CD14-positive monocyte (primary cell): ENCODE results near the gene EP400. TPM values are rescaled to one million over a fixed set of nuclear protein-coding genes. Genes with fewer than 3 reads are reported as not detected.
A peak's percentile ranks its signal among the peaks of the same experiment; 100 is the strongest.

Source experiments
- DNase-seq, 3 donors: peaks; one replicate each; pipeline ENCODE4 v3.0.0-alpha.2; 2011 to 2022
- H2AFZ ChIP-seq: 2 replicates; pipeline ENCODE4 v1.6.0; 2012; ENCODE audit warnings: mild to moderate bottlenecking, low read depth, low read length, inconsistent platforms; ENCODE audit not compliant: insufficient read depth, poor library complexity, severe bottlenecking
- H3K27ac ChIP-seq, 2 donors: 1 replicate in 1 of 2; 2 replicates in 1 of 2; pipeline ENCODE4 v1.5.1; 2012 to 2013; ENCODE audit warnings: low read length in 2 of 2, control low read depth in 1 of 2, inconsistent platforms in 1 of 2, low read depth in 1 of 2, mild to moderate bottlenecking in 1 of 2
- H3K27me3 ChIP-seq, 2 donors: one replicate each; pipeline versions ENCODE4 v1.6.0 to v1.6.1; 2011 to 2013; ENCODE audit warnings: low read length in 2 of 2; ENCODE audit not compliant: control insufficient read depth in 2 of 2, insufficient read depth in 2 of 2
- H3K36me3 ChIP-seq, 2 donors: replicated peaks in 1 of 2; 1 replicate in 1 of 2; 2 replicates in 1 of 2; pipeline versions ENCODE4 v1.5.1 to v1.6.1; 2012 to 2013; ENCODE audit warnings: low read length in 2 of 2, control low read depth in 1 of 2, inconsistent platforms in 1 of 2, mild to moderate bottlenecking in 1 of 2; ENCODE audit not compliant: insufficient read depth in 2 of 2, control insufficient read depth in 1 of 2
- H3K4me1 ChIP-seq, 2 donors: 1 replicate in 1 of 2; 2 replicates in 1 of 2; pipeline versions ENCODE4 v1.5.1 to v1.6.1; 2012 to 2013; ENCODE audit warnings: low read length in 2 of 2, control low read depth in 1 of 2, inconsistent platforms in 1 of 2, mild to moderate bottlenecking in 1 of 2, moderate library complexity in 1 of 2; ENCODE audit not compliant: insufficient read depth in 2 of 2, control insufficient read depth in 1 of 2
- H3K4me2 ChIP-seq: replicated peaks from 2 replicates; pipeline ENCODE3; 2012; ENCODE audit warnings: low read length, moderate library complexity, mild to moderate bottlenecking; ENCODE audit not compliant: poor library complexity, severe bottlenecking; ENCODE audit errors: extremely low read depth
- H3K4me3 ChIP-seq, 3 experiments: fragments of 200-600 bp in 1 of 3; sonication (generic) in 1 of 3; replicated peaks in 1 of 3; 1 replicate in 2 of 3; 2 replicates in 1 of 3; pipeline ENCODE4 v1.5.1; 2011 to 2013; ENCODE audit warnings: low read length in 3 of 3, mild to moderate bottlenecking in 3 of 3, control low read depth in 2 of 3, low read depth in 2 of 3, inconsistent platforms in 1 of 3, moderate library complexity in 1 of 3
- H3K79me2 ChIP-seq: 2 replicates; pipeline ENCODE4 v1.6.0; 2012; ENCODE audit warnings: mild to moderate bottlenecking, control low read depth, inconsistent platforms, low read length, moderate library complexity; ENCODE audit not compliant: insufficient read depth
- H3K9ac ChIP-seq: 2 replicates; pipeline ENCODE4 v1.6.0; 2017; ENCODE audit warnings: low read length, mild to moderate bottlenecking; ENCODE audit not compliant: insufficient read depth, poor library complexity, severe bottlenecking
- H3K9me3 ChIP-seq, 2 donors: replicated peaks in 1 of 2; 1 replicate in 1 of 2; 2 replicates in 1 of 2; pipeline versions ENCODE4 v1.5.1 to v1.6.1; 2012 to 2013; ENCODE audit warnings: low read length in 2 of 2, control low read depth in 1 of 2; ENCODE audit not compliant: control insufficient read depth in 1 of 2, insufficient read depth in 1 of 2
- H4K20me1 ChIP-seq: 2 replicates; pipeline ENCODE4 v1.6.0; 2012; ENCODE audit warnings: mild to moderate bottlenecking, low read length, control low read depth, moderate library complexity; ENCODE audit not compliant: insufficient read depth
- H3K27ac Mint-ChIP-seq, 7 donors: one replicate each; pipeline ENCODE4 v1.8.0; 2020; ENCODE audit warnings: mild to moderate bottlenecking in 7 of 7, mixed read lengths in 7 of 7, moderate library complexity in 6 of 7, inconsistent platforms in 2 of 7
- H3K27me3 Mint-ChIP-seq, 3 donors: one replicate each; pipeline ENCODE4 v1.8.0; 2021 to 2022; ENCODE audit warnings: low read depth in 3 of 3, mild to moderate bottlenecking in 3 of 3, mixed read lengths in 3 of 3, moderate library complexity in 3 of 3, inconsistent platforms in 1 of 3
- H3K36me3 Mint-ChIP-seq, 2 donors: one replicate each; pipeline ENCODE4 v1.8.0; 2020; ENCODE audit warnings: mixed read lengths in 2 of 2, inconsistent platforms in 1 of 2, mild to moderate bottlenecking in 1 of 2
- H3K4me1 Mint-ChIP-seq: one replicate; pipeline ENCODE4 v1.8.0; 2020; ENCODE audit warnings: mild to moderate bottlenecking, mixed read lengths
- H3K4me3 Mint-ChIP-seq, 2 donors: one replicate each; pipeline ENCODE4 v1.8.0; 2020; ENCODE audit warnings: mild to moderate bottlenecking in 2 of 2, mixed read lengths in 2 of 2, moderate library complexity in 1 of 2
- H3K9me3 Mint-ChIP-seq, 7 donors: one replicate each; pipeline ENCODE4 v1.8.0; 2020 to 2022; ENCODE audit warnings: mixed read lengths in 7 of 7, mild to moderate bottlenecking in 6 of 7, moderate library complexity in 6 of 7, inconsistent platforms in 2 of 7
- WGBS: methylation state at CpG from one replicate; pipeline ENCODE4 v1.1.5; 2013; ENCODE audit warnings: missing lambda C conversion rate; ENCODE audit not compliant: insufficient coverage; 5-methylcytosine and 5-hydroxymethylcytosine counted together
- intact Hi-C, 2 donors: fragments of 100-400 bp; cut with micrococcal nuclease; formaldehyde crosslinking; loops; one replicate each; pipeline versions ENCODE4 v1.15.0 to v1.15.1; 2023
- polyA plus RNA-seq, 3 donors: library from polyadenylated mRNA; depleted of rRNA in 1 of 3; unstranded in 2 of 3; stranded (reverse) in 1 of 3; fragments of 300-500 nt in 2 of 3; fragments of >200 nt in 1 of 3; fragmentation: Illumina TruSeq in 2 of 3; gene quantifications; 1 replicate in 2 of 3; 2 replicates in 1 of 3; pipeline ENCODE4 v1.2.3, GENCODE V29; 2012 to 2021
- TF ChIP-seq, protein P1 (sequence below): fragments of 200-600 bp; IDR thresholded peaks from one replicate; pipeline ENCODE4 v1.8.0; 2022; ENCODE audit warnings: antibody characterized with exemption, mild to moderate bottlenecking

Gene EP400
- polyA plus RNA-seq, 3 donors = 0.65 to 12.1 (median 0.81) TPM

DNA sequence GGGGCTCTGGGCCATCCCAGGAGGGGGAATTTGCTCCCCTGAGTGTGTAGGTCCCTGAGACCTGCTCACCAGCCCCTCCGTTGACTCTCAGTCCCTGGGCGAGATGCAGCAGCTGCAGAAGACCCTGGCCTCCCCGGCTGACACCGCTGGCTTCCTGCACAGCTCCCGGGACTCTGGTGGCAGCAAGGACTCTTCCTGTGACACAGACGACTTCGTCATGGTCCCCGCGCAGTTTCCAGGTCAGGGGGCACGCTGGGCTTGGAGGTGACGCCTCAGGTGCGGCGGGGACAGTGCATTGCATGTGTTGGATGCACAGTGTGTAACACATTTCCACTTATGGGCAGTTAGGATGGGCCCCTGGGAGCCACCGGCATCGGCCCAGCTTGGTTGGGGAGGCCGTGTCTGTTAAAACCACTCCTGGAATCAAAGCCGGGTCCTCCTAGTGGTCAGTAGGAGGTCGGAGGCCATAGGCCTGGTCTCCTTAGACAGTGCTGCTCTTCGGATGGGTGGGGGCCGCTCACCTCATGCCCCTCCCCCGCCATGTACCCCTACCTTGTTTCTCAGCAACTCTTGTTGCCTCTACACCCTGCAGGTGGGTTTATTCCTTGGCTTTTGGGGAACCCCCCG is 37.8 kb upstream of the EP400 start:
- TF ChIP-seq, protein P1, sequence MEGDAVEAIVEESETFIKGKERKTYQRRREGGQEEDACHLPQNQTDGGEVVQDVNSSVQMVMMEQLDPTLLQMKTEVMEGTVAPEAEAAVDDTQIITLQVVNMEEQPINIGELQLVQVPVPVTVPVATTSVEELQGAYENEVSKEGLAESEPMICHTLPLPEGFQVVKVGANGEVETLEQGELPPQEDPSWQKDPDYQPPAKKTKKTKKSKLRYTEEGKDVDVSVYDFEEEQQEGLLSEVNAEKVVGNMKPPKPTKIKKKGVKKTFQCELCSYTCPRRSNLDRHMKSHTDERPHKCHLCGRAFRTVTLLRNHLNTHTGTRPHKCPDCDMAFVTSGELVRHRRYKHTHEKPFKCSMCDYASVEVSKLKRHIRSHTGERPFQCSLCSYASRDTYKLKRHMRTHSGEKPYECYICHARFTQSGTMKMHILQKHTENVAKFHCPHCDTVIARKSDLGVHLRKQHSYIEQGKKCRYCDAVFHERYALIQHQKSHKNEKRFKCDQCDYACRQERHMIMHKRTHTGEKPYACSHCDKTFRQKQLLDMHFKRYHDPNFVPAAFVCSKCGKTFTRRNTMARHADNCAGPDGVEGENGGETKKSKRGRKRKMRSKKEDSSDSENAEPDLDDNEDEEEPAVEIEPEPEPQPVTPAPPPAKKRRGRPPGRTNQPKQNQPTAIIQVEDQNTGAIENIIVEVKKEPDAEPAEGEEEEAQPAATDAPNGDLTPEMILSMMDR = no peak
- DNase-seq = no peak
- no peak overlapping the region for H2AFZ ChIP-seq
- peaks cover 78 to 98% of the 10 kb centered on the region in 2 donors for H3K36me3 ChIP-seq
- Mint-ChIP-seq H3K4me1 (no peaks in the 10 kb centered on the region), H3K4me3 (no peak overlapping the region), H3K27me3 (peaks cover 0 to 4% (median 0%) of the 10 kb centered on the region in 3 donors), H3K36me3 (peaks cover 59 to 90% of the 10 kb centered on the region in 2 donors), H3K27ac (peak overlapping the region in 1 of 7 donors; percentile 11), H3K9me3 (no peaks in the 10 kb centered on the region)
- intact Hi-C loops = no loop called here
- H4K20me1 ChIP-seq = peaks cover 96% of the 10 kb centered on the region
- no peak overlapping the region for H3K4me3 ChIP-seq
- H3K9me3 ChIP-seq = no peaks in the 10 kb centered on the region
- WGBS = 90% methylated on average over 18 of the region's 22 CpGs
- H3K9ac ChIP-seq = no peak overlapping the region
- no peak overlapping the region for H3K4me2 ChIP-seq
- no peaks in the 10 kb centered on the region for H3K27me3 ChIP-seq
- no peaks in the 10 kb centered on the region for H3K4me1 ChIP-seq
- peak overlapping the region in 1 of 2 donors; percentile 8 for H3K27ac ChIP-seq
- H3K79me2 ChIP-seq = no peaks in the 10 kb centered on the region

DNA sequence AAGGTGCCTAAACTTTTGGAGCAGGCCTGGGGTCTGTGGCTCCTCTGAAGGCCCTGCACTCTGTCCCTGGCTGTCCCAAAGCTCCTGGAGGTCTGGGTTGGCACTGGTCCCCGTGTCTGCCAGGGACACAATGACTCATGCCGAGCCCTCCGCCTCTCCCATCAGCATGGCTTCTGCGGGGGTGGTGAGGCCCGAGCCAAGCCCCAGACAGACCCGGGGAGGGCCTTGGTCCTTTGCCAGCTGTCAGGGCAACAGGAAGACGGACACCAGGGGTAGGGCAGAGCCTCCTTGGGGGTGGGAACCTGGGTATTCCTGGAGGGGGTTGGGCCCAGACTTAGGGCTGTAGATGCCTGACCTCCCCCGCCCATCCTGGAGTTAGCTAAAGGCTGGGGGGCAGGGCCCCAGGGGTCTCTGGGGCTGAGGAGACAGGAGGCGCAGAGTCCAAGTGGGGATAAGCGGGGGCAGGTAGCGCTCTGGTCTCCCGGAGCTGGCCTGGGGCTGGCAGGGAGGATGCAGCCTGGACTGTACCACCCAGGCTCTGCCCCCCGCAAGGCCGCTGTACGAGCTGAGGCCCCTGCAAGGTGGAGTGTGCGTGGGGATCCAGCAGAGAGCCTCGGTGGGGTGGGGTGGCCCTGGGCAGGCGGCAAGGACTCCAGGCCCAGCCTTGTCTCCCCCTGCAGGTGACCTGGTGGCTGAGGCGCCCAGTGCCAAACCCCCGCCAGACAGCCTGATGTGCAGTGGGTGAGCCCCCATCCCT is 37.0 kb upstream of the EP400 start:
- Histone ChIP-seq H3K9me3 (no peaks in the 10 kb centered on the region), H3K9ac (no peak overlapping the region), H3K79me2 (no peaks in the 10 kb centered on the region), H4K20me1 (peaks cover 94% of the 10 kb centered on the region), H3K4me1 (no peaks in the 10 kb centered on the region), H3K27ac (peak overlapping the region in 1 of 2 donors; percentile 8), H3K4me2 (no peak overlapping the region), H3K27me3 (no peaks in the 10 kb centered on the region), H3K36me3 (peaks cover 79 to 98% of the 10 kb centered on the region in 2 donors), H3K4me3 (no peak overlapping the region), H2AFZ (no peak overlapping the region)
- peaks cover 59 to 86% of the 10 kb centered on the region in 2 donors for H3K36me3 Mint-ChIP-seq
- 86% methylated on average over 15 of the region's 20 CpGs for WGBS
- no peak for DNase-seq
- TF ChIP-seq, protein P1 = no peak
- H3K27me3 Mint-ChIP-seq = peaks cover 0 to 2% (median 0%) of the 10 kb centered on the region in 3 donors
- H3K4me1 Mint-ChIP-seq = no peaks in the 10 kb centered on the region
- intact Hi-C loops = no loop called here
- H3K9me3 Mint-ChIP-seq = no peaks in the 10 kb centered on the region
- peak overlapping the region in 1 of 7 donors; percentile 54 for H3K27ac Mint-ChIP-seq
- H3K4me3 Mint-ChIP-seq = no peak overlapping the region
